Activated CD4-positive, alpha-beta T cell treated with anti-CD3 and anti-CD28 coated beads, Interleukin-2, amount 10 ng/mL, durations not matched to agents 24 days and 14 days (primary cell): ENCODE data around the gene CCDC136. TPM values are rescaled to one million over a fixed set of nuclear protein-coding genes. Genes with fewer than 3 reads are reported as not detected.

Source experiments
- DNase-seq: peaks from one replicate; pipeline ENCODE4 v3.0.0; 2022
- H3K27ac Mint-ChIP-seq: one replicate; pipeline ENCODE4 v1.8.0; 2022; ENCODE audit warnings: mild to moderate bottlenecking, mixed read lengths
- H3K27me3 Mint-ChIP-seq: one replicate; pipeline ENCODE4 v1.8.0; 2022; ENCODE audit warnings: mixed read lengths
- H3K36me3 Mint-ChIP-seq: one replicate; pipeline ENCODE4 v1.8.0; 2022; ENCODE audit warnings: low read depth, mild to moderate bottlenecking, mixed read lengths
- H3K4me1 Mint-ChIP-seq: one replicate; pipeline ENCODE4 v1.8.0; 2021; ENCODE audit warnings: mixed read lengths
- H3K4me3 Mint-ChIP-seq: one replicate; pipeline ENCODE4 v1.8.0; 2022; ENCODE audit warnings: mild to moderate bottlenecking, moderate library complexity, mixed read lengths
- H3K9me3 Mint-ChIP-seq: one replicate; pipeline ENCODE4 v1.8.0; 2021; ENCODE audit warnings: mixed read lengths
- intact Hi-C: fragments of 100-400 bp; cut with micrococcal nuclease; formaldehyde crosslinking; loops from one replicate; pipeline ENCODE4 v1.15.1; 2023
- total RNA-seq: library from RNA; stranded (reverse); gene quantifications from 2 replicates; pipeline ENCODE4 v1.2.3, GENCODE V29; 2022

CCDC136 gene
- total RNA-seq, 1 donor from 2014 or later: 9.2 TPM

- H3K4me1 Mint-ChIP-seq: no peaks in the 10 kb centered on the region
- no peak overlapping the region for H3K27ac Mint-ChIP-seq
- H3K27me3 Mint-ChIP-seq: no peaks in the 10 kb centered on the region
- peaks cover 49% of the 10 kb centered on the region for H3K36me3 Mint-ChIP-seq
- intact Hi-C loops: no loop called here
- no peaks in the 10 kb centered on the region for H3K9me3 Mint-ChIP-seq
- no peak for DNase-seq
- H3K4me3 Mint-ChIP-seq: no peak overlapping the region
Measured at GRCh38 chr7:128767475-128768110, 24.2 kb upstream of the CCDC136 start.

- H3K27me3 Mint-ChIP-seq: no peaks in the 10 kb centered on the region
- no peak overlapping the region for H3K4me3 Mint-ChIP-seq
- intact Hi-C loops: no loop called here
- H3K9me3 Mint-ChIP-seq: no peaks in the 10 kb centered on the region
- H3K36me3 Mint-ChIP-seq: peaks cover 61% of the 10 kb centered on the region
- no peak overlapping the region for H3K27ac Mint-ChIP-seq
- no peak for DNase-seq
- H3K4me1 Mint-ChIP-seq: no peaks in the 10 kb centered on the region
Measured at GRCh38 chr7:128770233-128770632, 21.5 kb upstream of the CCDC136 start.

GRCh38 chr7:128773604-128774003, 18.2 kb upstream of the CCDC136 start:
- peak overlapping the region; percentile 60 for H3K27ac Mint-ChIP-seq
- intact Hi-C loops: no loop called here
- no peak overlapping the region for H3K4me3 Mint-ChIP-seq
- no peaks in the 10 kb centered on the region for H3K27me3 Mint-ChIP-seq
- DNase-seq: no peak
- H3K9me3 Mint-ChIP-seq: peaks cover 17% of the 10 kb centered on the region
- peaks cover 9% of the 10 kb centered on the region for H3K4me1 Mint-ChIP-seq
- peaks cover 46% of the 10 kb centered on the region for H3K36me3 Mint-ChIP-seq

GRCh38 chr7:128774029-128774689, 17.6 kb upstream of the CCDC136 start:
- H3K9me3 Mint-ChIP-seq: peaks cover 17% of the 10 kb centered on the region
- H3K27me3 Mint-ChIP-seq: no peaks in the 10 kb centered on the region
- H3K27ac Mint-ChIP-seq: no peak overlapping the region
- H3K36me3 Mint-ChIP-seq: peaks cover 42% of the 10 kb centered on the region
- intact Hi-C loops: no loop called here
- DNase-seq: no peak
- no peak overlapping the region for H3K4me3 Mint-ChIP-seq
- peaks cover 9% of the 10 kb centered on the region for H3K4me1 Mint-ChIP-seq

- H3K9me3 Mint-ChIP-seq: peaks cover 17% of the 10 kb centered on the region
- peaks cover under 1% of the 10 kb centered on the region for H3K27me3 Mint-ChIP-seq
- peaks cover 9% of the 10 kb centered on the region for H3K4me1 Mint-ChIP-seq
- peaks cover 36% of the 10 kb centered on the region for H3K36me3 Mint-ChIP-seq
- no peak overlapping the region for H3K27ac Mint-ChIP-seq
- DNase-seq: no peak
- intact Hi-C loops: no loop called here
- no peak overlapping the region for H3K4me3 Mint-ChIP-seq
Measured at GRCh38 chr7:128774921-128775320, 16.8 kb upstream of the CCDC136 start.

- intact Hi-C loops: no loop called here
- no peak within 1 kb of the TSS for H3K4me3 Mint-ChIP-seq
- no peak for DNase-seq
- peaks cover 17% of the 10 kb centered on the region for H3K9me3 Mint-ChIP-seq
- H3K27me3 Mint-ChIP-seq: peaks cover 1% of the 10 kb centered on the region
- no peak within 1 kb of the TSS for H3K27ac Mint-ChIP-seq
- H3K4me1 Mint-ChIP-seq: peaks cover 9% of the 10 kb centered on the region
- peaks cover 32% of the 10 kb centered on the region for H3K36me3 Mint-ChIP-seq
Measured at GRCh38 chr7:128775744-128776474, 15.9 kb upstream of the CCDC136 start, which contains the start of gene OPN1SW. TSS of gene OPN1SW (minus strand) at chr7:128775794. CDS start at chr7:128775781, 13 bp downstream.

GRCh38 chr7:128777156-128778123, 14.3 kb upstream of the CCDC136 start:
- no peak overlapping the region for H3K4me3 Mint-ChIP-seq
- DNase-seq: no peak
- H3K4me1 Mint-ChIP-seq: peaks cover 9% of the 10 kb centered on the region
- peak overlapping the region; percentile 39 for H3K27ac Mint-ChIP-seq
- intact Hi-C loops: no loop called here
- peaks cover 24% of the 10 kb centered on the region for H3K36me3 Mint-ChIP-seq
- H3K9me3 Mint-ChIP-seq: peaks cover 17% of the 10 kb centered on the region
- peaks cover 1% of the 10 kb centered on the region for H3K27me3 Mint-ChIP-seq

- DNase-seq: no peak
- intact Hi-C loops: no loop called here
- Mint-ChIP-seq H3K4me1 (peaks cover 9% of the 10 kb centered on the region), H3K9me3 (peaks cover 17% of the 10 kb centered on the region), H3K27me3 (peaks cover 7% of the 10 kb centered on the region), H3K4me3 (no peak overlapping the region), H3K27ac (no peak overlapping the region), H3K36me3 (peaks cover 16% of the 10 kb centered on the region)
Measured at GRCh38 chr7:128778946-128779345, 12.8 kb upstream of the CCDC136 start.

GRCh38 chr7:128781126-128781525, 10.6 kb upstream of the CCDC136 start:
- Mint-ChIP-seq H3K4me1 (peaks cover 9% of the 10 kb centered on the region), H3K27ac (no peak overlapping the region), H3K4me3 (no peak overlapping the region), H3K36me3 (peaks cover 2% of the 10 kb centered on the region), H3K27me3 (peaks cover 14% of the 10 kb centered on the region), H3K9me3 (peaks cover 17% of the 10 kb centered on the region)
- intact Hi-C loops: no loop called here
- DNase-seq: no peak

GRCh38 chr7:128781851-128782250, 9.9 kb upstream of the CCDC136 start:
- Mint-ChIP-seq H3K4me1 (peaks cover 6% of the 10 kb centered on the region), H3K27me3 (peaks cover 18% of the 10 kb centered on the region), H3K27ac (no peak overlapping the region), H3K9me3 (peaks cover 13% of the 10 kb centered on the region), H3K36me3 (no peaks in the 10 kb centered on the region), H3K4me3 (no peak overlapping the region)
- DNase-seq: no peak
- intact Hi-C loops: no loop called here

- peaks cover 23% of the 10 kb centered on the region for H3K27me3 Mint-ChIP-seq
- intact Hi-C loops: no loop called here
- no peak overlapping the region for H3K27ac Mint-ChIP-seq
- H3K9me3 Mint-ChIP-seq: no peaks in the 10 kb centered on the region
- no peak for DNase-seq
- no peaks in the 10 kb centered on the region for H3K36me3 Mint-ChIP-seq
- no peaks in the 10 kb centered on the region for H3K4me1 Mint-ChIP-seq
- no peak overlapping the region for H3K4me3 Mint-ChIP-seq
Measured at GRCh38 chr7:128783143-128783861, 8.5 kb upstream of the CCDC136 start.

GRCh38 chr7:128785738-128786137, 6.0 kb upstream of the CCDC136 start:
- H3K27me3 Mint-ChIP-seq: peaks cover 43% of the 10 kb centered on the region
- H3K4me1 Mint-ChIP-seq: peaks cover 5% of the 10 kb centered on the region
- H3K36me3 Mint-ChIP-seq: no peaks in the 10 kb centered on the region
- intact Hi-C loops: no loop called here
- no peak overlapping the region for H3K27ac Mint-ChIP-seq
- H3K4me3 Mint-ChIP-seq: no peak overlapping the region
- no peak for DNase-seq
- no peaks in the 10 kb centered on the region for H3K9me3 Mint-ChIP-seq
